Measurements from ENCODE around the gene RASA3. TPM values are rescaled to one million over a fixed set of nuclear protein-coding genes. Genes with fewer than 3 reads are reported as not detected.

RASA3 gene
- total and polyA plus RNA-seq, 9 of the 15 experiments (the other 6 are each of a cell fraction or from before 2014, with no cell fraction given), result 0.72 to 25.3 (median 14.4) TPM

- TF ChIP-seq CEBPZ (IDR thresholded peaks at IDR 0.05; ENCODE audit: borderline replicate concordance, low read depth, low read length), result no peak
- TF ChIP-seq SIN3A (IDR thresholded peaks at IDR 0.05; ENCODE audit: borderline replicate concordance in 2 of 2, control insufficient read depth in 1 of 2, low read depth in 2 of 2, low read length in 2 of 2), result peak in 1 of 2 experiments; percentile 52; a peak in 1 of 4 replicates
- peak; percentile 62; the same call in 1 of the 2 replicates for TF ChIP-seq MYC (IDR thresholded peaks at IDR 0.05; ENCODE audit: low read depth, low read length)
- TF ChIP-seq MYC (CRISPR knock-in tag; IDR thresholded peaks at IDR 0.05; ENCODE audit: borderline replicate concordance, low read depth), result no peak
- TF ChIP-seq SAP30 (IDR thresholded peaks at IDR 0.05; ENCODE audit: borderline replicate concordance, insufficient read depth, low read depth, low read length, poor library complexity, severe bottlenecking), result no peak
- peak; percentile 70 for TF ChIP-seq BHLHE40 (IDR thresholded peaks at IDR 0.05; ENCODE audit: low read length)
- no peak for TF ChIP-seq ZKSCAN1 (IDR thresholded peaks at IDR 0.05; ENCODE audit: low read depth, low read length)
- no peak for TF ChIP-seq LARP7 (IDR thresholded peaks at IDR 0.05)
- TF ChIP-seq LEF1 (IDR thresholded peaks at IDR 0.05), result no peak
- peak in 1 of 3 experiments; percentile 31 for TF ChIP-seq YY1 (IDR thresholded peaks at IDR 0.05; ENCODE audit: borderline replicate concordance in 1 of 3, control insufficient read depth in 1 of 3, extremely low read depth in 1 of 3, insufficient read depth in 3 of 3, insufficient read length in 1 of 3, insufficient replicate concordance in 2 of 3, low read depth in 1 of 3, low read length in 2 of 3)
- TF ChIP-seq ZNF512 (tag; IDR thresholded peaks at IDR 0.05), result no peak
- no peak for TF ChIP-seq PKNOX1 (IDR thresholded peaks at IDR 0.05)
- TF ChIP-seq IRF1 (CRISPR knock-in tag; IDR thresholded peaks at IDR 0.05; ENCODE audit: borderline replicate concordance), result 0 out of 2 replicates have a peak, but pooled peaks have one; percentile 38
- 0 out of 4 replicates have a peak, but pooled peaks of 1 of the 2 experiments have one; percentile 25 for TF ChIP-seq ZNF639 (CRISPR knock-in tag; conservative IDR thresholded peaks at IDR 0.05 in 1 of 2, IDR thresholded peaks at IDR 0.05 in 1 of 2)
- TF ChIP-seq ZNF830 (CRISPR knock-in tag; IDR thresholded peaks at IDR 0.05), result no peak
- no peak for TF ChIP-seq TAL1 (IDR thresholded peaks at IDR 0.05)
Measured at GRCh38 chr13:114128624-114129522, 3.5 kb downstream of the RASA3 start (continued).

Data from K562 (cell line).